CD4-positive, CD25-positive, alpha-beta regulatory T cell (primary cell): ENCODE data around the gene RRAGD. TPM values are rescaled to one million over a fixed set of nuclear protein-coding genes. Genes with fewer than 3 reads are reported as not detected.

ENCODE experiments used
- ATAC-seq, 2 donors: fragments of 150-1000 bp; cut with Tn5 transposase; one replicate each; pipeline ENCODE4 v1.10.0; 2021; ENCODE audit warnings: low read depth in 2 of 2, moderate number of reproducible peaks in 2 of 2, moderate library complexity in 1 of 2
- DNase-seq, 3 donors: peaks; one replicate each; pipeline versions ENCODE4 v3.0.0 to v3.0.0-alpha.2; 2012 to 2022; ENCODE audit warnings: mixed read lengths in 1 of 3
- H3K27ac ChIP-seq: one replicate; pipeline ENCODE4 v1.7.0; 2013; ENCODE audit warnings: mild to moderate bottlenecking, low read length; ENCODE audit not compliant: insufficient read depth, poor library complexity, severe bottlenecking
- H3K27me3 ChIP-seq: one replicate; pipeline ENCODE4 v1.7.0; 2013; ENCODE audit warnings: low read length; ENCODE audit not compliant: control insufficient read depth, insufficient read depth
- H3K36me3 ChIP-seq: one replicate; pipeline ENCODE4 v1.7.0; 2013; ENCODE audit warnings: mild to moderate bottlenecking, low read length, moderate library complexity; ENCODE audit not compliant: control insufficient read depth, insufficient read depth
- H3K4me1 ChIP-seq: 2 replicates; pipeline ENCODE4 v1.7.0; 2013; ENCODE audit warnings: mild to moderate bottlenecking, low read length; ENCODE audit not compliant: insufficient read depth, control insufficient read depth, poor library complexity, severe bottlenecking
- H3K4me3 ChIP-seq: one replicate; pipeline ENCODE4 v1.7.0; 2013; ENCODE audit warnings: low read depth, mild to moderate bottlenecking, low read length, moderate library complexity
- H3K9me3 ChIP-seq, 2 experiments: 1 replicate in 1 of 2; 2 replicates in 1 of 2; pipeline ENCODE4 v1.7.0; 2013; ENCODE audit warnings: low read length in 2 of 2, mild to moderate bottlenecking in 1 of 2, moderate library complexity in 1 of 2; ENCODE audit not compliant: control insufficient read depth in 2 of 2
- H3K27ac Mint-ChIP-seq, 3 donors: one replicate each; pipeline ENCODE4 v1.8.0; 2020 to 2022; ENCODE audit warnings: mild to moderate bottlenecking in 3 of 3, mixed read lengths in 3 of 3, moderate library complexity in 2 of 3
- H3K27me3 Mint-ChIP-seq: one replicate; pipeline ENCODE4 v1.8.0; 2022; ENCODE audit warnings: mild to moderate bottlenecking, mixed read lengths
- H3K36me3 Mint-ChIP-seq: one replicate; pipeline ENCODE4 v1.8.0; 2020; ENCODE audit warnings: mixed read lengths
- H3K4me1 Mint-ChIP-seq, 4 donors: one replicate each; pipeline ENCODE4 v1.8.0; 2020 to 2022; ENCODE audit warnings: mixed read lengths in 4 of 4, mild to moderate bottlenecking in 1 of 4
- H3K4me3 Mint-ChIP-seq, 4 donors: one replicate each; pipeline ENCODE4 v1.8.0; 2020 to 2022; ENCODE audit warnings: mild to moderate bottlenecking in 4 of 4, mixed read lengths in 4 of 4, moderate library complexity in 3 of 4
- H3K9me3 Mint-ChIP-seq, 7 donors: one replicate each; pipeline ENCODE4 v1.8.0; 2020 to 2022; ENCODE audit warnings: mixed read lengths in 7 of 7, mild to moderate bottlenecking in 3 of 7, moderate library complexity in 2 of 7
- polyA plus RNA-seq, 4 donors: library from polyadenylated mRNA; unstranded; fragments of 300-500 nt; fragmentation: Illumina TruSeq; gene quantifications; one replicate each; pipeline ENCODE4 v1.2.3, GENCODE V29; 2021
- total RNA-seq: library from RNA; stranded (reverse); gene quantifications from one replicate; pipeline ENCODE4 v1.2.3, GENCODE V29; 2022

Gene RRAGD
- total and polyA plus RNA-seq, 5 donors from 2014 or later: 0.17 to 1.7 (median 0.78) TPM

- peaks cover 22% of the 10 kb centered on the region for H3K4me1 ChIP-seq
- ATAC-seq (no peak), DNase-seq (no peak)
- H3K9me3 Mint-ChIP-seq: no peaks in the 10 kb centered on the region
- H3K36me3 Mint-ChIP-seq: no peaks in the 10 kb centered on the region
- H3K27me3 Mint-ChIP-seq: peaks cover 65% of the 10 kb centered on the region
- H3K36me3 ChIP-seq: no peaks in the 10 kb centered on the region
- no peak overlapping the region for H3K27ac ChIP-seq
- no peaks in the 10 kb centered on the region for H3K9me3 ChIP-seq
- H3K27me3 ChIP-seq: peaks cover 28% of the 10 kb centered on the region
- peak overlapping the region; percentile 83 to 91 (median 86) for H3K4me3 Mint-ChIP-seq
- H3K4me1 Mint-ChIP-seq: peaks cover 4 to 17% (median 12%) of the 10 kb centered on the region in 4 donors
- H3K4me3 ChIP-seq: peak overlapping the region; percentile 17
- peak overlapping the region in 2 of 3 donors; percentile 11 to 82 for H3K27ac Mint-ChIP-seq
Measured at GRCh38 chr6:89410788-89411144, 1.3 kb downstream of the RRAGD start.

GRCh38 chr6:89410231-89410761 is 1.8 kb downstream of the RRAGD start:
- peak overlapping the region; percentile 17 for H3K4me3 ChIP-seq
- peaks cover 22% of the 10 kb centered on the region for H3K4me1 ChIP-seq
- peak overlapping the region in 1 of 3 donors; percentile 11 for H3K27ac Mint-ChIP-seq
- H3K27me3 Mint-ChIP-seq: peaks cover 60% of the 10 kb centered on the region
- peak overlapping the region; percentile 83 to 91 (median 86) for H3K4me3 Mint-ChIP-seq
- no peaks in the 10 kb centered on the region for H3K36me3 Mint-ChIP-seq
- H3K4me1 Mint-ChIP-seq: peaks cover 4 to 17% (median 12%) of the 10 kb centered on the region in 4 donors
- peaks cover 25% of the 10 kb centered on the region for H3K27me3 ChIP-seq
- ATAC-seq (no peak), DNase-seq (peak in 1 of 3 donors; percentile 35)
- H3K9me3 Mint-ChIP-seq: no peaks in the 10 kb centered on the region
- H3K36me3 ChIP-seq: no peaks in the 10 kb centered on the region
- no peaks in the 10 kb centered on the region for H3K9me3 ChIP-seq
- no peak overlapping the region for H3K27ac ChIP-seq

GRCh38 chr6:89409461-89410035 is 2.5 kb downstream of the RRAGD start:
- peaks cover 22% of the 10 kb centered on the region for H3K27me3 ChIP-seq
- H3K9me3 ChIP-seq: no peaks in the 10 kb centered on the region
- Mint-ChIP-seq H3K27ac (peak overlapping the region in 1 of 3 donors; percentile 20), H3K4me3 (peak overlapping the region in 2 of 4 donors; percentile 78 to 83), H3K27me3 (peaks cover 52% of the 10 kb centered on the region), H3K36me3 (no peaks in the 10 kb centered on the region), H3K9me3 (no peaks in the 10 kb centered on the region), H3K4me1 (peaks cover 4 to 17% (median 12%) of the 10 kb centered on the region in 4 donors)
- no peak overlapping the region for H3K27ac ChIP-seq
- ATAC-seq (no peak), DNase-seq (no peak)
- H3K36me3 ChIP-seq: no peaks in the 10 kb centered on the region
- H3K4me1 ChIP-seq: peaks cover 22% of the 10 kb centered on the region
- H3K4me3 ChIP-seq: no peak overlapping the region

- Histone ChIP-seq H3K4me3 (no peak overlapping the region), H3K27ac (no peak overlapping the region), H3K4me1 (peaks cover 6% of the 10 kb centered on the region), H3K9me3 (no peaks in the 10 kb centered on the region), H3K27me3 (peaks cover 12% of the 10 kb centered on the region), H3K36me3 (no peaks in the 10 kb centered on the region)
- no peaks in the 10 kb centered on the region for H3K9me3 Mint-ChIP-seq
- H3K4me1 Mint-ChIP-seq: peaks cover 4 to 9% (median 7%) of the 10 kb centered on the region in 4 donors
- peaks cover 30% of the 10 kb centered on the region for H3K27me3 Mint-ChIP-seq
- no peak for ATAC-seq
- no peak for DNase-seq
- no peaks in the 10 kb centered on the region for H3K36me3 Mint-ChIP-seq
- no peak overlapping the region for H3K4me3 Mint-ChIP-seq
- peak overlapping the region in 2 of 3 donors; percentile 60 to 61 for H3K27ac Mint-ChIP-seq
Measured at GRCh38 chr6:89406141-89406540, 5.9 kb downstream of the RRAGD start.

GRCh38 chr6:89404512-89404911 is 7.6 kb downstream of the RRAGD start:
- Mint-ChIP-seq H3K4me3 (no peak overlapping the region), H3K27ac (no peak overlapping the region), H3K36me3 (no peaks in the 10 kb centered on the region), H3K27me3 (peaks cover 24% of the 10 kb centered on the region), H3K4me1 (peaks cover 0 to 2% (median 0%) of the 10 kb centered on the region in 4 donors), H3K9me3 (peaks cover 0 to 1% (median 0%) of the 10 kb centered on the region in 7 donors)
- no peaks in the 10 kb centered on the region for H3K36me3 ChIP-seq
- H3K4me3 ChIP-seq: no peak overlapping the region
- DNase-seq (no peak), ATAC-seq (no peak)
- no peaks in the 10 kb centered on the region for H3K4me1 ChIP-seq
- H3K27ac ChIP-seq: no peak overlapping the region
- H3K9me3 ChIP-seq: no peaks in the 10 kb centered on the region
- H3K27me3 ChIP-seq: peaks cover 4% of the 10 kb centered on the region

GRCh38 chr6:89402776-89403175 is 9.3 kb downstream of the RRAGD start:
- Mint-ChIP-seq H3K4me1 (peaks cover 0 to 2% (median 0%) of the 10 kb centered on the region in 4 donors), H3K27me3 (peaks cover 16% of the 10 kb centered on the region), H3K9me3 (peaks cover 0 to 4% (median 0%) of the 10 kb centered on the region in 7 donors), H3K4me3 (no peak overlapping the region), H3K27ac (no peak overlapping the region), H3K36me3 (no peaks in the 10 kb centered on the region)
- no peak overlapping the region for H3K27ac ChIP-seq
- no peaks in the 10 kb centered on the region for H3K4me1 ChIP-seq
- no peaks in the 10 kb centered on the region for H3K27me3 ChIP-seq
- no peak overlapping the region for H3K4me3 ChIP-seq
- ATAC-seq (no peak), DNase-seq (no peak)
- H3K36me3 ChIP-seq: no peaks in the 10 kb centered on the region
- H3K9me3 ChIP-seq: no peaks in the 10 kb centered on the region

GRCh38 chr6:89400912-89401399 is 11.1 kb downstream of the RRAGD start:
- H3K9me3 ChIP-seq: no peaks in the 10 kb centered on the region
- Mint-ChIP-seq H3K9me3 (peaks cover 0 to 4% (median 0%) of the 10 kb centered on the region in 7 donors), H3K27ac (no peak overlapping the region), H3K4me3 (no peak overlapping the region), H3K36me3 (no peaks in the 10 kb centered on the region), H3K4me1 (peaks cover 0 to 2% (median 0%) of the 10 kb centered on the region in 4 donors), H3K27me3 (peaks cover 15% of the 10 kb centered on the region)
- no peak for DNase-seq
- ATAC-seq: no peak
- H3K4me3 ChIP-seq: no peak overlapping the region
- no peaks in the 10 kb centered on the region for H3K4me1 ChIP-seq
- no peaks in the 10 kb centered on the region for H3K27me3 ChIP-seq
- no peak overlapping the region for H3K27ac ChIP-seq
- no peaks in the 10 kb centered on the region for H3K36me3 ChIP-seq

- no peaks in the 10 kb centered on the region for H3K36me3 ChIP-seq
- H3K4me1 Mint-ChIP-seq: peaks cover 0 to 2% (median 0%) of the 10 kb centered on the region in 4 donors
- H3K27me3 ChIP-seq: no peaks in the 10 kb centered on the region
- no peak overlapping the region for H3K4me3 Mint-ChIP-seq
- no peaks in the 10 kb centered on the region for H3K9me3 ChIP-seq
- H3K36me3 Mint-ChIP-seq: no peaks in the 10 kb centered on the region
- H3K9me3 Mint-ChIP-seq: peaks cover 0 to 4% (median 0%) of the 10 kb centered on the region in 7 donors
- no peak for DNase-seq
- H3K27ac ChIP-seq: no peak overlapping the region
- no peak overlapping the region for H3K27ac Mint-ChIP-seq
- H3K4me1 ChIP-seq: no peaks in the 10 kb centered on the region
- H3K27me3 Mint-ChIP-seq: peaks cover 15% of the 10 kb centered on the region
- no peak for ATAC-seq
- no peak overlapping the region for H3K4me3 ChIP-seq
Measured at GRCh38 chr6:89400050-89400449, 12.0 kb downstream of the RRAGD start.
